HUES6 (cell line): ENCODE results near the gene LCN6.
"Not testable (repeated sequence)": the region's sequence is repeated elsewhere in the genome, so short reads cannot be mapped to it uniquely, and the experiment has no call there.

Experiments
- H3K27ac ChIP-seq: 2 replicates; pipeline ENCODE4 v1.7.0; 2013; ENCODE audit warnings: low read depth, mild to moderate bottlenecking, low read length, inconsistent platforms
- H3K27me3 ChIP-seq: 2 replicates; pipeline ENCODE4 v1.6.1; 2013; ENCODE audit warnings: low read length; ENCODE audit not compliant: control insufficient read depth, insufficient read depth
- H3K36me3 ChIP-seq: 2 replicates; pipeline ENCODE4 v1.6.1; 2013; ENCODE audit warnings: low read length; ENCODE audit not compliant: control insufficient read depth, insufficient read depth
- H3K4me1 ChIP-seq: 2 replicates; pipeline ENCODE4 v1.6.1; 2013; ENCODE audit warnings: low read length; ENCODE audit not compliant: control insufficient read depth, insufficient read depth
- H3K4me3 ChIP-seq: 2 replicates; pipeline ENCODE4 v1.5.1; 2013; ENCODE audit warnings: low read depth, low read length
- H3K9ac ChIP-seq: one replicate; pipeline ENCODE4 v1.6.1; 2013; ENCODE audit warnings: mild to moderate bottlenecking, low read length
- H3K9me3 ChIP-seq: 2 replicates; pipeline ENCODE4 v1.6.1; 2013; ENCODE audit warnings: low read depth, low read length; ENCODE audit not compliant: control insufficient read depth, insufficient read depth

Gene LCN6

DNA sequence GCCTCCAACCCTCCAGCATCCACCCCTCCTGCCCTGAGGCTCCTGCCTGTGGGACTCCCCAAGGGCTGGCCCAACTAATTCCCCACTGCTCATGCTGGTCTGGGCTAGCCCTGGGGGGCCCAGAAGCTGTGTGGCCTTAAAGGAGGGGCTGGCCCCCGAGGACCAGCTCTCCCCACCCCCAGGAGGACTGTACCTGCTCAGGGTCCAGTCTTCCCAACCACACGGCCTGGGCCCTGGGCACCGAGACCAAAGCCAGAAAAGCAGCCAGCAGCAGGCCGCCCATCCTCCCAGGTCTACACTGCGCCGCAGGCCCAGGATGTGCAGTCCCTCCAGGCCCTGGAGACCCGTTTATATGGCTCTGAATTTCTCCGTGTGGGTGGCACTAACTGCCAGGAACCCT, at the start of gene LCN6:
LCN6 (minus strand) TSS at position 325 of the 400 bp plus-strand sequence; CDS start at position 283, 42 bp downstream.
- no peak within 1 kb of the TSS for H3K27ac ChIP-seq
- H3K36me3 ChIP-seq, result no peaks in the 10 kb centered on the region
- H3K27me3 ChIP-seq, result no peaks in the 10 kb centered on the region
- H3K9me3 ChIP-seq, result peaks cover 14% of the 10 kb centered on the region
- H3K9ac ChIP-seq, result no peak within 1 kb of the TSS
- no peak within 1 kb of the TSS for H3K4me3 ChIP-seq
- no peaks in the 10 kb centered on the region for H3K4me1 ChIP-seq

- Histone ChIP-seq H3K4me1 (peaks cover 38% of the 10 kb centered on the region), H3K9ac (peak overlapping the region; percentile 66), H3K27me3 (peaks cover 16% of the 10 kb centered on the region)
- H3K4me3 ChIP-seq, H3K27ac ChIP-seq, H3K9me3 ChIP-seq, H3K36me3 ChIP-seq: not testable (repeated sequence)
Observed at GRCh38 chr9:136796775-136797347, 48.5 kb upstream of the LCN6 start.

GRCh38 chr9:136796238-136796774, 48.0 kb upstream of the LCN6 start, which contains the start of gene CCDC183:
Gene CCDC183, plus strand, starts transcription at chr9:136796338. Its CDS starts 60 bp downstream, at chr9:136796398.
- H3K9me3 ChIP-seq, result no peaks in the 10 kb centered on the region
- H3K4me1 ChIP-seq, result peaks cover 38% of the 10 kb centered on the region
- peaks cover 6% of the 10 kb centered on the region; the same call in 1 of the 2 replicates for H3K36me3 ChIP-seq
- peaks cover 16% of the 10 kb centered on the region for H3K27me3 ChIP-seq
- peak within 1 kb of the TSS; percentile 66 for H3K9ac ChIP-seq
- H3K27ac ChIP-seq, result peak within 1 kb of the TSS; percentile 32; the same call in 1 of the 2 replicates
- no peak within 1 kb of the TSS; the same call in 1 of the 2 replicates for H3K4me3 ChIP-seq

DNA sequence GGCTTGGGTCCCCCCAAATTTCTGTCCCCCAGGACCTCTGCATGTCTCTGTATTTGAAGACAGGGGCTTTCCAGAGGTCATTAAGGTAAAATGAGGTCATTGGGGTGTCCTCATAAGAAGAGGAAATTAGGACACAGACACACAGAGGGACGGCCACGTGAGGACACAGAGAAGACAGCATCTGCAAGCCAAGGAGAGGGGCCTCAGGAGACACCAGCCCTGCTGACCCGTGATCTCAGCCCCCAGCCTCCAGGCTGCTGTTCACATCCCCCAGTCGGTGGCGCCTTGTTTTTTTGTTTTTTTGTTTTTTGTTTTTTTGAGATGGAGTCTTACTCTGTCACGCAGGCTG, 46.6 kb upstream of the LCN6 start:
- H3K27me3 ChIP-seq, result peaks cover 16% of the 10 kb centered on the region
- H3K9ac ChIP-seq, result no peak overlapping the region
- H3K36me3 ChIP-seq, result peaks cover 6% of the 10 kb centered on the region; the same call in 1 of the 2 replicates
- H3K4me1 ChIP-seq, result peaks cover 37% of the 10 kb centered on the region
- no peak overlapping the region for H3K27ac ChIP-seq
- no peaks in the 10 kb centered on the region for H3K9me3 ChIP-seq
- H3K4me3 ChIP-seq, result no peak overlapping the region

DNA sequence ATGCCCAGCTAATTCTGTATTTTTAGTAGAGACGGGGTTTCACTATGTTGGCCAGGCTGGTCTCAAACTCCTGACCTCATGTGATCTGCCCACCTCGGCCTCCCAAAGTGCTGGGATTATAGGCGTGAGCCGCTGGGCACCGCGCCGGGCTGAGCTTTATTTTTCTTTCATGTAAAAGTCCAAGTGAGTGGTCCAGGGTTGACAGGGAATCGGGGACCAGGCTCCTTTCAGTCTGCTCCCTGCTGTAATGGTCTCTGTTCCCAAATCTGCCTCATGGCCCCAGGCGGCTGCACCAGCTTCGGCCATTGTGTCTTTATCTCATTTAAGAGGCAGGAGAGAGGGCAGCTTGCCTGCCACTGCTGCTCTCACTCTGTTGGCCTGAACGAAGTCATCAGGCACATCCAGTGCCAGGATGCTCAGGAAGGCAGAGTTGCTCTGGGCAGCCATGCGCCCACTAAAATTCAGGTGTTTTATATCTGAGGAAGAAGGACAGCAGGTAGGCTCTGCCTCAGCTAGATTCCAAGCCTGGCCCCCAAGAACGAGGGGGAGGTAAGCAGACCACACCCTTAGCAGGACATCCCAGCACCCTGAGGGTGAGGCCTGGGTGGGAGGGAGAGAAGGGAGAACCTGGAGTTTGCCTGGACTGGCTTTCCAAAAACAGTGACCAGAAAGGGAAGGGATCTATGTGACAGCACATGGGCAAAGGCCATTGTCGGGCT, 46.1 kb upstream of the LCN6 start:
- peaks cover 32% of the 10 kb centered on the region for H3K4me1 ChIP-seq
- H3K4me3 ChIP-seq, result no peak overlapping the region
- peak overlapping the region; percentile 17 for H3K9ac ChIP-seq
- H3K36me3 ChIP-seq, result peaks cover 6% of the 10 kb centered on the region; the same call in 1 of the 2 replicates
- H3K9me3 ChIP-seq, result no peaks in the 10 kb centered on the region
- no peak overlapping the region for H3K27ac ChIP-seq
- peaks cover 11% of the 10 kb centered on the region for H3K27me3 ChIP-seq

DNA sequence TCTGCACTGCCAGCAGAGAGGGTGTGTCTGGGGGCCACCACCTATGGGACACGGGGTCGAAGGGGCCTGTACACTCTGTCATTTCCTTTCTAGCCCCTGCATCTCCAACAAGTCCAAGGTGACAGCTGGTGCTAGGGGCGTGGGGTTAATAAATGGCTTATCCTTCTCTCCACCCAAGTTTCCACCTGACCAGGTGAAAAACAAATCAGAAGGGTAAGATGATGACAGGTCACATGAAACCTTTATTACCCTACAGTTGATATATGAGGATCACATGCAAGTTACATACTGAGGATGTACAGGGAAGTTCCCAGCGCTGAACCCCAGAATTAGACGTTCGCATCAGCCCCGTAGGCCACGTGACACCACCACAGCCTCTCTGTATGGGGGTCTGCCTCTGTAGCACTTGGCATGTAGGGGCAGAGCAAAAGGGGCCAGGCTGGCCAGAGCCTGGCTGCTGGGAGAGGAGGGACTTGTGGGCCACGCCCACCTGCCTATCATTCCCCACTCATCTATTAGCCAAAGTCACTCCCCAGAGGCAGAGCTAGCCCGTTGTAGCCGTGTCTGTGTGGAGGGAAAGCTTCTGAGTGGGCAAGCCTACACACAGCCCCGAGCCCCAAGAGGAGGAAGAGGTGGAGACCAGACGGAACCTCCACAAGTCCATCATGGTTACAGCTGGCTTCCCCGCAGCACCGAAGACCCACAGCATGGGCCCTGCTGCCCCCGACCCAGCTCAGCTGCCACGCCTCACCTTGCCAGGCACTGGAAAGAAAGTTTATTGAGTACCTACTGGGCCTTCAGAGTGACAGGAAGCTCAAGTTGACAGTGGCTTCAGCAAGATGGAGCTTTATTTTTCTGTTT, 45.0 kb upstream of the LCN6 start:
- peaks cover 6% of the 10 kb centered on the region; the same call in 1 of the 2 replicates for H3K36me3 ChIP-seq
- H3K4me3 ChIP-seq, result no peak overlapping the region
- H3K9me3 ChIP-seq, result no peaks in the 10 kb centered on the region
- no peaks in the 10 kb centered on the region for H3K27me3 ChIP-seq
- peaks cover 33% of the 10 kb centered on the region for H3K4me1 ChIP-seq
- no peak overlapping the region for H3K27ac ChIP-seq
- peak overlapping the region; percentile 15 for H3K9ac ChIP-seq

GRCh38 chr9:136792321-136793085, 44.2 kb upstream of the LCN6 start:
- Histone ChIP-seq H3K27me3 (no peaks in the 10 kb centered on the region), H3K36me3 (peaks cover 6% of the 10 kb centered on the region; the same call in 1 of the 2 replicates), H3K9ac (peak overlapping the region; percentile 70), H3K4me1 (peaks cover 39% of the 10 kb centered on the region), H3K27ac (no peak overlapping the region), H3K9me3 (no peaks in the 10 kb centered on the region), H3K4me3 (peak overlapping the region; percentile 92)

DNA sequence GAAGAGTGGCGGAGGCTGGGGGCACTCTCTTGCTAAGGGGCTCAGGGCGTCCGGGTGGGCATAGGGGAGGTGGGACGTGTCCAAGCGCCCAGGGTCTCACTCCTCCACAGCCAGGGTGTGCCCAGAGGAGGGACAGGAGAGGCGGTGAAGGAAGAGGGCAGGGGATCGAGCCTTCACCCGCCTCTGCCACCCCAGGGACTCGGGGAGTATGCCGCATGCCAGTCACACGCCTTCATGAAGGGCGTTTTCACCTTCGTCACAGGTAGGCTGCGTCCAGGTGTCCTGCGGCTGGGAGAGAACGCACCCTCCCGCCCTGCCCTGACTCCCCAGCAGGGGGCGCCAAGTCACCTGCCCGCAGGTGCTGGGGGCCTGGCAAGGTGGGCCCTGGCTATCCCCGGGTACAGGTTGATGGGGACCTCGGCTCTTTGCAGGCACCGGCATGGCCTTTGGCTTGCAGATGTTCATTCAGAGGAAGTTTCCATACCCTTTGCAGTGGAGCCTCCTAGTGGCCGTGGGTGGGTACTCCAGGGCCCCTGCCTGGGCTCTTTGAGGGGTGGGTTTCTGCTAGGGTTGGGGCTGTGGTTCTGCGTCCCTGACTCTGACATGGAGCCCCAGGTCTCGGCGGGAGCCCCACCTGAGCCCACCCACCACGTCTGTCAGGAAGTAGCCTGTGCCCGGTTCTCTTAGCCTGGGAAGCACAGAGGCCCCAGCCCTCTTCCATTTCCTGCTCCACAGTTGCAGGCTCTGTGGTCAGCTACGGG, 43.4 kb upstream of the LCN6 start:
- peaks cover 36% of the 10 kb centered on the region for H3K4me1 ChIP-seq
- peak overlapping the region; percentile 80; the same call in 1 of the 2 replicates for H3K27ac ChIP-seq
- H3K4me3 ChIP-seq, result peak overlapping the region; percentile 92
- H3K9me3 ChIP-seq, result no peaks in the 10 kb centered on the region
- peak overlapping the region; percentile 70 for H3K9ac ChIP-seq
- H3K27me3 ChIP-seq, result no peaks in the 10 kb centered on the region
- H3K36me3 ChIP-seq, result peaks cover 6% of the 10 kb centered on the region; the same call in 1 of the 2 replicates

- H3K27me3 ChIP-seq, result no peaks in the 10 kb centered on the region
- peaks cover 6% of the 10 kb centered on the region; the same call in 1 of the 2 replicates for H3K36me3 ChIP-seq
- peak within 1 kb of the TSS; percentile 92 for H3K4me3 ChIP-seq
- H3K9me3 ChIP-seq, result no peaks in the 10 kb centered on the region
- peaks cover 28% of the 10 kb centered on the region for H3K4me1 ChIP-seq
- peak within 1 kb of the TSS; percentile 80; the same call in 1 of the 2 replicates for H3K27ac ChIP-seq
- peak within 1 kb of the TSS; percentile 70 for H3K9ac ChIP-seq
Observed at GRCh38 chr9:136790640-136791515, 42.6 kb upstream of the LCN6 start, which contains the start of gene TMEM141. Gene TMEM141, plus strand, starts transcription at chr9:136791344. Its CDS starts 27 bp downstream, at chr9:136791371.
